Measurements from ENCODE around the gene ACAD8.
"Not testable (repeated sequence)": the region's sequence is repeated elsewhere in the genome, so short reads cannot be mapped to it uniquely, and the experiment has no call there.

Gene ACAD8

DNA sequence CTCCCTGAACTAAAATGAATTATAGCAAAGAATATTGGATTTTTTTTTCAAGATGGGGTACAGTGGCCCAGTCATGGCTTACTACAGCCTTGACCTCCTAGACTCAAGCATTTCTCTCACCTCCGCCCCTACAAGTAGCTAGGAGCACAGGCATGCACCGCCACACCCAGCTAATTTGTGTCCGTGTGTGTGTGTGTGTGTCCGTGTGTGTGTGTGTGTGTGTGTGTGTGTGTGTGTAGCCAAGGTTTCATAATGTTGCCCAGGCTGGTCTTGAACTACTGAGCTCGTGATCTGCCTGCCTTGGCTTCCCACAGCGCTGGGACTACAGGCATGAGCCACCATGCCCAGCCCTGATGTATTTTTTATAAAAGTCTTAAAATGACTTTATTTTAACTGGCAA lies 12.8 kb upstream of the ACAD8 start:
- no peak for DNase-seq (ENCODE audit: low spot score)

DNA sequence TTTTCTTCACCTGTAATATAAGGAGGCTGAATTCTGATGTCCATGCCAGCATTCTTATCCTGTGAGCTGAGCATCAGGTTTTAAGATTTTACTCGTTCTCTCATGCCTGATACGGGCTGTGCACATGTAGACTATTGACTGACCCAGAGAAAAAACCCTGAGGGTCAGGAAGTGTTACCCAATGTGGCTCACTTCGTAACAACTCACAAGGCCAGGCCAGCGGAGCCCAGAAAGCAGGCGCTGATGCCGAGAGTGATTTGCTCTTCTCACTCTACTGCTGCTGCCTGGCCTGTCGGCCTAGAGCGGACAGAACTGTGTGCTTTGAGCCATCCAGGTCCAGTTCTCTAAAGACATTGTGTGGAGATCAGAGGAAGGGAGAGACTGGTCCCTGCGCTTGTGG lies 11.0 kb upstream of the ACAD8 start:
- DNase-seq (ENCODE audit: low spot score) = no peak

DNA sequence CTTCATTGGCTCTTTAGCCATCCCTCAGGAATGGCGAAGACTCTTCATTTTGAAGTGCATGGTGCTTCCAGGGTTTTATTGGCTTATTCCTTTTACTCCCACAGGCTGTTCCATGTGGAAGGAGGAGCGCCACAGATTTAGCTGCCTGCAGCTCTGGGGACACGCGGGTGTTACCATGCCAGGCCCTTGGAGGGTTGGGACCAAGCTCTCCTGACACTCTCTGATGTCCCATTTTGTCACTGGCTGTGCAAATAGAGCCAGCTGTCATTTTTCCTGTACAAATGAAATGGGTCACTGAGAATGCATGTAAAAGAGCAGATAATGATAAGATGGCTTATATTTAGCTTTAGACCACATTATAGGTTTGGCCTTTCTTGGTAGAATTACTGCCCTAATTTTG lies 9.5 kb upstream of the ACAD8 start:
- no peak for DNase-seq (ENCODE audit: low spot score)

DNA sequence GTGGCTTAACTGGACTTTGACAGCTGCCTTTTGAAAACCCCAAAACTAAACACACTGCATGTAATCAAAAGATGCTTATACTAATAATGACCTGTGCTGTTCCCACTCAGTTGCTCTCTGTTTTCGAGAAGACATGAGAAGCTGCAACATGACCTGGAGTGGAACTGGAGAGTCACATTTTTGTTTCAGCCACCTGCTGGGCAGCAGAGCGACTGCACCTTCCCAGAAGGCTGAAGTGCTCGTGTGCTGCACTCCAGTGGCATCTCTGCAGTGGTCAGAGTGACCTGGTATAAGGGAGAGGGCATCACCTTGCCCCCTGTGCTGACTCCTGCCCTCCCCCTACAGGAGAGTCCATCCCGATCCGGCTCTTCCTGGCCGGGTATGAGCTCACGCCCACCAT lies 8.8 kb upstream of the ACAD8 start:
- DNase-seq (ENCODE audit: low spot score) = peak; percentile 44

DNA sequence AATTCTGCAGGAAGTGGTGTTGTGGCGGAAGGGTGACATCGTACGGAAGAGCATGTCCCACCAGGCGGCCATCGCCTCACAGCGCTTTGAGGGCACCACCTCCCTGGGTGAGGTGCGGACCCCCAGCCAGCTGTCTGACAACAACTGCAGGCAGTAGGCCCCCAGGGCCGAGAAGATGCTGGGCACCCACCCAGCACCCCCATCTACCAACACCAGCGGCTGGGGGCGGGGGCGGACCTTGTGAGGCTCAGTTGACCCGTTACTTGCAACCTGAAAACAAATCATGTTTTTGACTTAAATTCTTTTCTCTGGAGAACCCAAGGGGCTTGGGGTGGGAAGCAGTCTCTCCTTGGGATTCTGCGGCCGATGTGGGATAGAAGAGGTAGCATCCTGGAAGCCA lies 7.9 kb upstream of the ACAD8 start:
- no peak for DNase-seq (ENCODE audit: low spot score)

DNA sequence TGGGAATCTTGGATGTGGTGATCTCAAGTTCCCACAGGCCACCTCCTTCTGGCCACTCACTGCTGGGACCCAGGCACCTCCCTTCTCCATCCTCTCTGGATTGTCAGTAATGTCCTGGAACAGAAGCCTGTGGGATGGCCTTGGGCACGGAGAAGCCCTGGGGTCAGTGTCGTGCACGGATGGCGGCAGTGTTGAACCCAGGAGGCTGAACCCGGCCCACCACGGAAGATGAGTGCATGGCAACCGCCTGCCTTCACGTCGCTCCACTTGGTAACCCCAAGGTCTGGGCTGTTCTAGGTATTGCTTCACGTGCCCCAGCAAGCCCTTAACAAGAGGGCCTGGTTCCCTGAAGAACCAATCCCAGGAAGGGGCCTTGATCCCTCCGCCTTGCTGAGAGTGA lies 7.3 kb upstream of the ACAD8 start:
- DNase-seq (ENCODE audit: low spot score) = no peak

DNA sequence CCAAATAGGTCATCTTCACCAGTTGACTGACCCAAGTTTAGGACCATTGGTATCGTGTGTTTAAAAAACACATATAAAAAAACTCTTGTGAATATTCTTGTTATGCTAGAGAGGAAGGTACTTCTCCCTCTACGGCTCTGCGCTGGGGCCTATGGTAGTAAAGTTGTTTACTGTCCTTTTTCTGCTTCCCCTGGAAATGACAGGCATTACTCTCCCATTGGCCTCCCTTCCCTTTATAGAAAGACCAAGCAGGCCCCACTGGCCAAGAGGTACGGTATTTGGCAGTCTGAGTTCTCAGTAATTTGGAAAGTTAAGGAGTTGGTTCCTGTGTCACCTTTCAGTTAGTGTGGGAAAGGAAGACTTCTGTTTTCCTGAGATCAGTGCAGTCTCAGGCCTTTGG lies 6.7 kb upstream of the ACAD8 start:
- no peak for DNase-seq (ENCODE audit: low spot score)

DNA sequence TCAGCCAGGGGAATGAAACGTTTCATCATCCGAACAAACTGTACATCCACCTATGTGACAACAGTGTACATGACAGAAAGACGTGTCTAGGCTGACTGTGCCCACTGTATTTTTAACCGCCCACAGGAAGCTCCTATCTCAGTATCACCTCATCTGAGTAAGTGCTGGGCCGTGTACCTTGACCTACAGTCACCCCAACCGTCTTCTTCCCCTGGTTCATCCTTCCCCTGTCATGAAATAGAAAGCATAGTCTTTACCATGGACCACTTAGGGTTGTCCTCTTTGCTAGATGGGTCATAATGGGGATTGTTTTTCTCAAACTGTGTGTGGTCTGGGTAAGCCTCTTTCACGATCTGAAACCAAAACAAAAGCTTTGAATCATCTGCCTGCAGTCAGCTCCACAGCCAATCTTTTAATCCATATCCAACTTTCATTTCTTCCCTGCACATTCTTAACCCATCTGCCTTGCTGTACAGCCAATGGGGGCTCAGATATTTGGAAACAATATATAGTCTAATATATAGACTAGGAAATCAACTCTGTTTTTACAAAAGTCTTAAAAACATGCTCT lies 4.4 kb upstream of the ACAD8 start:
- DNase-seq (ENCODE audit: low spot score) = no peak

DNA sequence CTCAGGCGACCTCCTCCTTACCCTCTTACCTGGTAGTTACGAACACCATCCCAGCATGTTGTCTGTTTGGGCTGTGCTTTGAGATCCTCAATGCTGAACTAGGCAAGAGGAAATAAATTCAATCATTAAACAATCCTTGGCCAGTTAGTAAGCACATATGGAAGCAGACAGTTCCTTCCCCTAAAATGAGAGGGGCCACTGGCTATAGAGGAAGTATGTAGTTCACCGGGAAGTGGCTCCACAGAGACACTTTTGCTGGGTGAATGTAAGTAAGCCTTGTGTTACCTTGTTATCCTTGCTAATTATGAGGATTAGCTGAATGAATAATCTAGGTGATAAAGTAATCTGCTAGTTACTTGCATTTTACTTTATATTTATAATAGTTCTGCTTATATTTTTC lies 3.1 kb upstream of the ACAD8 start:
- no peak for DNase-seq (ENCODE audit: low spot score)

DNA sequence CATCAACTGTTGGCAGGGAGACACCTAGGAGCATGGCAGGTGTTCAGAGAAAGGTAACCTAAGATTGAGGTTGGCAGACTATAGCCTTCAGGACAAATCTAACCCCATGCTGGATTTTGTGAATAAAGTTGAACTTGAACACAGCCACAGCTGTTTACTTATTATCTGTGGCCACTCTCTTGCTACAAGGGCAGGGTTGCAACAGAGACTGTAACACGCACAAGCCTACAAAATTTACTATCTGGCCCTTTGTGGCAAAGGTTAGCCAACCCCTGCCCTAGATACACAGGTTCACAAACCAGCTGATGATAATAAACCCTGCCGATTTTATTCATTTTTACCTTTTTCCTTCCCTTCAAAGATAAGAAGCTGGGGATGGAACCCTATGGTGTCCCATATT lies 2.7 kb upstream of the ACAD8 start:
- DNase-seq (ENCODE audit: low spot score) = no peak

DNA sequence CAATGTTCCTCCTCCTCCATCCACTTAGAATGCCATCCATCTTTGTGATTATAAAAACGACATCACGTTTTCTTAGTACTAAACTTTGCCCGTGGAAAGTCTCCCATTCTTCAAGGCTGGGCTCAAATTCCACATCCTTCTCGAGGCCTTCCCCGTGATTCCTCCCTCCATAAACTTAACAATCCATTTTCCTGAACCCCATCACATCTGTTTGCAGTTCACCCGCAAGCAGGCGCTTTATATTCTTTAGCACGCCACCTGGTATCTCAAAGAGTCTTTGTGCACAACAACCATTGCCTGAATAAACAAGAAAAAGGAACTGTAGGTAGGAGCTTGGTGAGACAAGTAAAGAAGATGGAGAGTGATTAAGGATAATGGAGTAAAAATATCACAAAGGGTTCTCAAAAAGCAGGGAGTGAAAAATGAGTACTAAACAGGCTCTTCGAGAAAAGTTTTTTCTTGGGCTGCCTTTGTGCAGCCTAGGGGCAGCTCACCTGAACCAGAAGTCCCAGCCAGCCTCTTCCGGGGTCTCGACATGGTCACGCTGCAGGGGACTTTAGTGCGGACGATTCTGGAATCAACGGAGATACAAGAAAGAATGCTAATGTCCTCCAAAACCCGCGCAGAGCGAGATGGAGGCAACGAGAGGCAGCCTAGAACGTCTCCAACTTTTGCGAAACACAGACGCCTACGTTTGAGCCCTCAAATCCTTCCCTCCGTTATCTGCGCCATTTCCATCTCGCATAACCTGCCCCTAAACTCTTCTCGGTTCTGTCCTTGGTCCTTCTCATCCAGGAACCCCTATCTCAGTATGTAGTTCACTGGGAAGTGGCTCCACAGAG lies 801 bp upstream of the ACAD8 start:
- peak; percentile 26 for DNase-seq (ENCODE audit: low spot score)

DNA sequence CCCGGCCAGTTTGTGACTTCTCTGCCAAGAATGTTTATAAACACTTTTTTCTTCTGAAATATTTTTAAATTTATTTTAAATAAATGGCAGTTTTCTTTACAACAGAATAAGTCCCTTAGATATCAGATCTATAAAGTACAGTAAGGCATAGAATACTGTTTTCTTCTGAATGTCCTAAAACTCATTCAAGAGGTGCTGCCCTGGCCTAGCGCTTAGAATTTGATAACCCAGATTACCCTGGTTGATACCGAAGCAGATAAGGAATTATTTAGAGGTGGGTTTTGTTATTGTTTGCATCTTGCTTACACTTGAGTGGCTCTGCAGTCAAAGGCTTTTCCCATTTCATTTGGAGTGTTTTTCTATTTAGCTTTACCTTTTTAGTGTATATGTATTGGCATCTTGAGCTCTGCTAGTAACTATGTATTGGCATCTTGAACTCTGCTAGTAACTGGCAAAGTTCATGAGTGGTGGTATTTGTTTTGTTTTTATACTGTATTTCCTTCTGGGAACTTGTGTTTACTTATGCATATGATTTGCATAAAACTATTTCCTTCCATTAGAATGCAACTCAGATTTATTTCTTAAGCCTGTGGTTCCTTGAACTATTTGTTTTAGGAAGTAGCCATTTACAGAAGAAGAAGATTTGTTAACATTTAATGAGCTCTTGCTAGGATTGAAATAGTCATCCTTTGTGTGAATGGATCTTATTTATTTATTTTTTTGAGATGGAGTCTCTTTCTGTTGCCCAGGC lies 1.2 kb downstream of the ACAD8 start:
- DNase-seq (ENCODE audit: low spot score) = no peak

DNA sequence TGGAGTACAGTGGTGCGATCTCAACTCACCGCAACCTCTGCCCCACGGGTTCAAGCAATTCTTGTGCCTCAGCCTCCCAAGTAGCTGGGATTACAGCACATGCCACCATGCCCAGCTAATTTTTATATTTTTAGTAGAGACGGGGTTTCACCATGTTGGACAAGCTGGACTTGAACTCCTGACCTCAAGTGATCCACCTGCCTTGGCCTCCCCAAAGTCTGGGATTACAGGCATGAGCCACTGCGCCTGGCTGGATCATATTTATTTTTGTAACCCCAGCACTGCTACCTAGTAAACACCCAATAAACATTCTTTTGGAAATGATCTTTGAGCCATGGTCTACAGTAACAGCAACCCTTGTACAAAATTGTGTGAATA lies 1.8 kb downstream of the ACAD8 start:
- not testable (repeated sequence) for DNase-seq (ENCODE audit: low spot score)

DNA sequence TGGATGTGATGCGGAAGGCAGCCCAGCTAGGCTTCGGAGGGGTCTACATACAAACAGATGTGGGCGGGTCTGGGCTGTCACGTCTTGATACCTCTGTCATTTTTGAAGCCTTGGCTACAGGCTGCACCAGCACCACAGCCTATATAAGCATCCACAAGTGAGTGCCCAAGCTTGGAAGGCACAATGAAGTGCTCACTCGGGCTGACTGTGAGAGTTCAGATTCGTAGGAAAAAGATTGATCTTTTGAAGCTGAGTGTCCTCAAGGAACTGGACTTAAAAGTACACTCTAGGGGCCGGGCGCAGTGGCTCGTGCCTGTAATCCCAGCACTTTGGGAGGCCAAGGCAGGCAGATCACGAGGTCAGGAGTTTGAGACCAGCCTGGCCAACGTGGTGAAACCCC lies 3.7 kb downstream of the ACAD8 start:
- no peak for DNase-seq (ENCODE audit: low spot score)

DNA sequence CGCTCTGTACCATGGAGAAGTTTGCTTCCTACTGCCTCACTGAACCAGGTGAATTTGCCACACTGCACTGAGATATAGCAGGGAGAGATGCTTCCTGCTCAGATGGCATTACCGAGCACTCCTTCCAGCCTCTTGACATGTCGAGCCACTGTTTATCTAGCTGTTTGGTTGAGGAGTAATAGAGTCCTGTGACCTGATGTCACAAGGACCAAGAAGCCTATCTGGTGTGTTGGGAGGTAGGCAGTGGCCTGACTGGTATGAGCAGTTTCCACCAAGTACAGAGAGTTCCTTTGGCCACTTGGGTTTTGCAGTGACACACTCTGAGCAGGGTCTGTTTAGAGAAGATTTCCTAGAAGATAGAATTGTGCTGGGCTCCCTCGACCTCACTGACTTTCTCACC lies 5.2 kb downstream of the ACAD8 start:
- DNase-seq (ENCODE audit: low spot score) = no peak

DNA sequence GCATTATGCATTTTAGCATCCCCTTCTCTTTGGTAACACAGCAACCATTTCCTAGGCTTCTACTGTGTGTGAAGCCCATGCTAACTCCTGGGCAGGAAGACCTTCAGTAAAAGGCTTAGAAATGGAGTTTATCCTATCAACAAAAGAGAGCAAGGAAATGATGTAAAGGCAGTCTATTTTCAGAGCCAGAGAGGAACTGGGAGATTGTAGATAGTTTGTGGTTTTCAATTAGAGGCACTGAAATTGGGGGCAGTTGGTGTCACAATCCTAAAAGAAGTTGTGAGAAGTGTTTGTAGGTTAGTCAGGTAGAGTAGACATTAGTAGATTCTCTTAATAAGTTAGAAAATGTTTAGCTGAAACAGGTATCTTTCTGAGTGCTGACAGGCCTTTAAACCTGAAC lies 7.1 kb downstream of the ACAD8 start:
- DNase-seq (ENCODE audit: low spot score) = no peak

DNA sequence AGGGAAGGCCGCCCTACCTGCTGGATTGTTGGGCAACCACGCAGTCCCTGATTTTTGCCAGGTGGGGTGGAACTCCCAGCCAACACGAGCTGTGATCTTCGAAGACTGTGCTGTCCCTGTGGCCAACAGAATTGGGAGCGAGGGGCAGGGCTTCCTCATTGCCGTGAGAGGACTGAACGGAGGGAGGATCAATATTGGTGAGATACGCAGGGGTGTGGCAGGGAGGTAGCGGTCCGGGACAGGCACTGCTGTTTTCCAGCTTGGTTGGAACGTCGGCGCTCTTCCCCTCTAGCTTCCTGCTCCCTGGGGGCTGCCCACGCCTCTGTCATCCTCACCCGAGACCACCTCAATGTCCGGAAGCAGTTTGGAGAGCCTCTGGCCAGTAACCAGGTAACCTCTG lies 7.6 kb downstream of the ACAD8 start:
- no peak for DNase-seq (ENCODE audit: low spot score)

DNA sequence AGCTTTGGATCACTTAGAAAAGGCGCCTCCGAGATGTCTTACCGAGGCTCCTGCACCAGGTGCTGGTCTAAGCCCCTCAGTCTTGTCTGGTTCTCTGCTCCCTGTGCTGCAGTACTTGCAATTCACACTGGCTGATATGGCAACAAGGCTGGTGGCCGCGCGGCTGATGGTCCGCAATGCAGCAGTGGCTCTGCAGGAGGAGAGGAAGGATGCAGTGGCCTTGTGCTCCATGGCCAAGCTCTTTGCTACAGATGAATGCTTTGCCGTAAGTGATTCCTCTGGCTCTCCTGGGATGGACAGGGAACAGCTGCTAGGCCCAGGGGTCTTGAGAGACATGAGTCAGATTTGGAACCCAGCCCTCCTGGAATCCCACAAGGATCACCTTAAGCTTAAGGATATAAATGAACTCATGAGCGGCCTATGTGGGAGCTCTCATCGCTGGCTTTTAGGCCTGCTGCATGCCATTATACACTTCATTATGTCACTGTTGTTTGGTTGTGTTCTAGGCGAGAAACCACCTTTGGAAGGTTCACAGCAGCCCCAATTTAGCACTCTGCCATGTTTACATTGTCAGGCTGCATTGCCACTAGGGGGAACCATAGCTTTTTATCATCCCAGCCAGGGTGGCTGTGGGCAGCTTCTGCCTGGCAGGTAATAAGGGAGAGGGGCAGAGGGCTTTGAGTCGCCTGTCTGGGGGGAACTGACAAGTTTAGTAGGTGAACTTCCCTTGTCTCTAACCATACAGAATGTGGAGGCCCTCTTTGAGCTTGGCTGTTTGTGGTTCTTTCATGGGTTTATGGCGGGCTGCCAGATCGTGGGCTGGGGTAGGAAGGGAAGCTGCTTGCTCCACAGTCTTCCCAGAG lies 8.5 kb downstream of the ACAD8 start:
- DNase-seq (ENCODE audit: low spot score) = peak; percentile 42

DNA sequence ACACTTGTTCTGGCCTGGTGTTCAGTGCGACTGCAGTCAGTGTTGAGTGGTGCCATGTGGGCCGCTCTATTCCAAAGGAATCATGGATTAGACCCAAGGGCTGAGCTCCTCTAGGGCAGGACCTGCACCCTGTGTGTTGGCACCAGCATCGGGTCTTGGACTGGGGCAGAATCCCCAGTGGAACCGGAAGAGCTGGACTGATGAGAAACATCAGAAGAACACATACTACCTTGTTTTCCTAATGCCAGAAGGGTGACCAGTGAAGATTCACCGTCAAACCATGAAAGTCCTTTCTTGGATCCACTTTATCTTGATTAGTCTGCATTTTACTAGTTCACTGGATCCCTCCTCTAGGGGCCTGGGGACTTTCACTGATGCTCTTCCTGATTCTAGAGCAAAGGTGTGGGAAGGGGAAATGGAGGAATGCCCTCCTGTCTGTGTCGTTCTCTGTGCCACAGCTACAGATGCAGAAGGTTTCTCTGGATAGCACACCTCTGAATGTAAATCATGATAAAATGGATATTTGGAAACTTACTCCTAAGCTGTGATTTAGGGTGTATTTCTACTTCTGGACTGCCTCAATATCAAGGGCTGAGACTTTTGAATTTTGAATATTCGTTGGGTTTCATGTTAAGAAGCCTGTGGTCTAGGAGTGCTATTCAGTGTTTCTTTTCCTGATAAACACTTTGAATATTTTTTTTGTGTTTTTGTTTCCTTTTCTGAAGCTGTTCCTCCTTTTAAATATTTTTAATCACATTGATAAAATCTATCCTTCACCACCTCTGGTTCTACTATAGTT lies 11.8 kb downstream of the ACAD8 start:
- no peak for DNase-seq (ENCODE audit: low spot score)

DNA sequence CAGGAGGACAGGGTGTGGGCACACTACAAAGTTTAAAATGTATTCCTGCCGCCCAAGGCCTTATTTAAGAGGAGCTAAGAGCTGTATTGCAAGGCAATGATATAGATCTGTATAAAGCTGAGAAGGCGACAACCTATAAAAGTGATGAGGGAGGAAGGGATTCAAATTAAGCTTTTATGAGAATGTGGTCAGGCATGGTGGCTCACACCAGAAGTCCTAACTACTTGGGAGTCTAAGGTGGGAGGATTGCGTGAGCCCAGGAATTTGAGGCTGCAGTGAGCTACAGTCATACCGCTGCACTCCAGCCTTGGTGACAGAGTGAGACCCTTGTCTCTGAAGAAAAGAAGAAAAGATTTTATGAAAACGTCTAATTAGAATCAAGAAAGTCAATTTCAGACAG lies 13.1 kb downstream of the ACAD8 start:
- no peak for DNase-seq (ENCODE audit: low spot score)

DNA sequence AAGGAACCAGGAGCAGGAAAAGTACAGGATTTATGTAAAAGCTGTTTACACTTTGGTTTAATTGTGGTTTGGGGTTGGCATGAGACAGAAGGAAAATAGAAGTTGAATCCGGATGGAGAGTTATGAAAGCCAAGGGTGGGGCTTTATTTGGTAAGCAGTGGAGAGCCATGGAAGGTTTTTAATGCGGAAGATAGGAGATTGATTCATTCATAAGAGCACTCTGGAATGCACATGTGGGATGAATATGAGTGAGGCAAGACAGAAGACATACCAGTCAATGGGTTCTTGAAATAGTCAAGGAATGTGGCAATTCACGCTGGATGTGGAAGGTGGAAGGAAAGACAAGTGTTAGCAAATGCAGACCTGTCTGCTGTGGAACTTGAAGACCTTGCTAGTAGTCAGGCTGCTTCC lies 13.5 kb downstream of the ACAD8 start:
- DNase-seq (ENCODE audit: low spot score) = no peak

DNA sequence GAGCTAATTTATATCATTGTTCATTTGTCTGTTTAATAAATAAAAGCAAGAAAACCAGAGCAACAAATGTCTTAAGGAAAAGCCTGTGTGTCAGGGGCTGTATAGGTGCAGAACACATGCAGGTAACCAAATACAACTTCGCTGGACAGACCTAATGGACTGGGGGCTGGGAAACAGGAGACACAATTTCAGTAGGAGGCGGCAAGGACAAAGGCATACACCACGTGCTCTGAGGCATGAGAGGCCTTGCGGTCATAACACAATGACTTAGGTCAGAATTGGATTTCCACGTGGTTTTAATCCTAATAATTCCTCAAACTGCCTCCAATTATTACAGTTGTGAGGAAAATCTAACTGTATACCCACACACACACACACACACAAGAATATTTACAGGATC lies 14.1 kb downstream of the ACAD8 start:
- no peak for DNase-seq (ENCODE audit: low spot score)
